SK-N-SH (cell line): ENCODE data around the gene RPAP2. TPM values are rescaled to one million over a fixed set of nuclear protein-coding genes. Genes with fewer than 3 reads are reported as not detected.

Experiments used
- CTCF ChIA-PET: fragments of 300-600, 350-600 bp; formaldehyde crosslinking; extraction: SDS; loops from one replicate; lab custom pipeline; 2021; lab: Yijun Ruan, JAX
- POLR2A ChIA-PET: fragments of 350-600 bp; sonication (Branson Sonifier 250); formaldehyde crosslinking; extraction: SDS; loops from one replicate; lab custom pipeline; 2020; ENCODE audit warnings: antibody characterized with exemption, inconsistent platforms; lab: Yijun Ruan, JAX
- DNase-seq: peaks from one replicate; pipeline ENCODE4 v3.0.0; 2012
- H2AFZ ChIP-seq: fragments of 200-600 bp; sonication (generic); 2 replicates; pipeline ENCODE4 v1.8.1; 2016; ENCODE audit warnings: antibody characterized with exemption, mild to moderate bottlenecking, low read depth
- H3F3A ChIP-seq: fragments of 200-600 bp; sonication (generic); replicated peaks from 2 replicates; pipeline ENCODE3; 2016; ENCODE audit warnings: antibody characterized with exemption, mild to moderate bottlenecking; ENCODE audit not compliant: insufficient read depth
- H3K27ac ChIP-seq, 2 experiments: fragments of 200-500 bp in 1 of 2; fragments of 200-600 bp in 1 of 2; sonication (Bioruptor generic) in 1 of 2; sonication (generic), shearing (Covaris generic) in 1 of 2; 2 replicates each; pipeline versions ENCODE4 v1.5.1 to v1.6.1; 2014 to 2016; ENCODE audit warnings: low read depth in 2 of 2, inconsistent platforms in 1 of 2, low read length in 1 of 2, mild to moderate bottlenecking in 1 of 2, mixed read lengths in 1 of 2
- H3K27me3 ChIP-seq: fragments of 200-600 bp; sonication (generic), shearing (Covaris generic); 2 replicates; pipeline ENCODE4 v1.6.1; 2016; ENCODE audit warnings: mixed run types; ENCODE audit not compliant: insufficient read depth
- H3K36me3 ChIP-seq, 2 experiments: fragments of 200-500 bp in 1 of 2; fragments of 200-600 bp in 1 of 2; sonication (Bioruptor generic) in 1 of 2; sonication (generic) in 1 of 2; replicated peaks in 1 of 2; 2 replicates each; pipeline versions ENCODE3 to v1.5.1; 2014 to 2016; ENCODE audit warnings: low read length in 1 of 2, mild to moderate bottlenecking in 1 of 2; ENCODE audit not compliant: insufficient read depth in 2 of 2, control insufficient read depth in 1 of 2
- H3K4me1 ChIP-seq, 2 experiments: fragments of 200-500 bp in 1 of 2; fragments of 200-600 bp in 1 of 2; sonication (Bioruptor generic) in 1 of 2; sonication (generic), shearing (Covaris generic) in 1 of 2; 2 replicates each; pipeline versions ENCODE4 v1.5.1 to v1.6.1; 2014 to 2016; ENCODE audit warnings: low read depth in 1 of 2, low read length in 1 of 2, mixed run types in 1 of 2; ENCODE audit not compliant: insufficient read depth in 2 of 2, control insufficient read depth in 1 of 2
- H3K4me2 ChIP-seq: fragments of 200-600 bp; sonication (generic), shearing (Covaris generic); 2 replicates; pipeline ENCODE4 v1.6.1; 2017; ENCODE audit warnings: mixed run types
- H3K4me3 ChIP-seq, 2 experiments: fragments of 200-500 bp in 1 of 2; fragments of 200-600 bp in 1 of 2; sonication (Bioruptor generic) in 1 of 2; sonication (generic), shearing (Covaris generic) in 1 of 2; 2 replicates each; pipeline versions ENCODE4 v1.5.1 to v1.8.1; 2014 to 2016; ENCODE audit warnings: low read depth in 2 of 2, inconsistent platforms in 1 of 2, low read length in 1 of 2, mild to moderate bottlenecking in 1 of 2, mixed read lengths in 1 of 2, moderate library complexity in 1 of 2
- H3K79me2 ChIP-seq: fragments of 200-600 bp; sonication (generic); 2 replicates; pipeline ENCODE4 v1.8.1; 2017; ENCODE audit warnings: mild to moderate bottlenecking; ENCODE audit not compliant: insufficient read depth
- H3K9ac ChIP-seq: fragments of 200-600 bp; sonication (generic); 2 replicates; pipeline ENCODE4 v1.6.1; 2017; ENCODE audit warnings: mixed run types
- H3K9me2 ChIP-seq: fragments of 200-600 bp; sonication (generic); 2 replicates; pipeline ENCODE4 v1.6.1; 2017; ENCODE audit warnings: mixed run types
- H3K9me3 ChIP-seq: fragments of 200-600 bp; sonication (generic); 2 replicates; pipeline ENCODE4 v1.6.1; 2017; ENCODE audit warnings: mixed run types, mild to moderate bottlenecking, moderate library complexity
- H4K20me1 ChIP-seq: fragments of 200-600 bp; sonication (generic); 2 replicates; pipeline ENCODE4 v1.6.1; 2017; ENCODE audit warnings: mild to moderate bottlenecking, mixed run types; ENCODE audit not compliant: insufficient read depth
- GABPA ChIP-seq: IDR thresholded peaks from 2 replicates; pipeline ENCODE4 v1.4.0; 2012; ENCODE audit warnings: low read depth, mild to moderate bottlenecking
- JUND ChIP-seq: IDR thresholded peaks from 2 replicates; pipeline ENCODE4 v1.4.0; 2012
- MAX ChIP-seq: IDR thresholded peaks from 2 replicates; pipeline ENCODE4 v1.4.0; 2012; ENCODE audit warnings: low read depth
- MXI1 ChIP-seq: IDR thresholded peaks from 2 replicates; pipeline ENCODE4 v1.6.1; 2012; ENCODE audit warnings: mild to moderate bottlenecking, low read depth, low read length, improper control_type of control experiment
- PBX3 ChIP-seq: IDR thresholded peaks from 2 replicates; pipeline ENCODE4; 2012
- POLR2AphosphoS5 ChIP-seq: IDR thresholded peaks from 2 replicates; pipeline ENCODE4 v1.6.1; 2012; ENCODE audit warnings: low read depth, low read length
- RAD21 ChIP-seq: IDR thresholded peaks from 2 replicates; pipeline ENCODE4 v1.6.1; 2012; ENCODE audit warnings: mild to moderate bottlenecking, low read length
- TCF12 ChIP-seq: IDR thresholded peaks from 2 replicates; pipeline ENCODE4 v1.4.0; 2012
- USF2 ChIP-seq: fragments of 150-350 bp; IDR thresholded peaks from 2 replicates; pipeline ENCODE4 v1.6.1; 2017; ENCODE audit warnings: antibody characterized with exemption, low read length, low read depth, borderline replicate concordance
- YY1 ChIP-seq: IDR thresholded peaks from 2 replicates; pipeline ENCODE4 v1.4.0; 2012; ENCODE audit warnings: low read depth, mild to moderate bottlenecking
- WGBS: methylation state at CpG from one replicate; pipeline ENCODE4 v1.1.6; 2017; ENCODE audit warnings: low lambda C conversion rate; 5-methylcytosine and 5-hydroxymethylcytosine counted together
- polyA plus RNA-seq, 3 experiments: library from polyadenylated mRNA; depleted of rRNA; stranded (reverse); fragments of >200 nt; gene quantifications; 2 replicates each; pipeline ENCODE4 v1.2.3, GENCODE V29; 2012

Gene RPAP2
- polyA plus RNA-seq, 1 of the 3 experiments (the other 2 are of a cell fraction): 3.4 TPM

- POLR2A ChIA-PET: no interaction called here
- CTCF ChIA-PET: interaction anchor here (1.0 kb wide), 1 partner anchor 8 kb away, joined by 3 read pairs; no protein-coding TSS in a partner anchor
- 83% methylated on average over 3 of the region's 3 CpGs for WGBS
Observed at GRCh38 chr1:92343061-92343460, 44.2 kb downstream of the RPAP2 start.

GRCh38 chr1:92346866-92347640, 48.2 kb downstream of the RPAP2 start:
- Histone ChIP-seq H3K9me3 (no peaks in the 10 kb centered on the region), H3K9ac (no peak overlapping the region), H3K36me3 (peaks cover 47 to 69% of the 10 kb centered on the region in 2 experiments), H3K27me3 (no peaks in the 10 kb centered on the region), H4K20me1 (no peaks in the 10 kb centered on the region), H3K4me1 (no peaks in the 10 kb centered on the region), H2AFZ (no peak overlapping the region), H3K27ac (no peak overlapping the region), H3K9me2 (no peaks in the 10 kb centered on the region), H3K4me3 (no peak overlapping the region), H3F3A (no peaks in the 10 kb centered on the region), H3K4me2 (no peak overlapping the region), H3K79me2 (no peaks in the 10 kb centered on the region)
- TF ChIP-seq TCF12: no peak
- CTCF ChIA-PET: no interaction called here
- POLR2A ChIA-PET: no interaction called here
- WGBS: 88% methylated on average over 1 of the region's 1 CpG
- no peak for DNase-seq

More at GRCh38 chr1:92343061-92343460, 44.2 kb downstream of the RPAP2 start:
- TF ChIP-seq PBX3: no peak
- TF ChIP-seq RAD21: no peak
- no peak for TF ChIP-seq YY1
- no peak for TF ChIP-seq POLR2AphosphoS5
- TF ChIP-seq USF2: no peak
- TF ChIP-seq MXI1: no peak
- no peak for TF ChIP-seq GABPA
- TF ChIP-seq JUND: no peak
- TF ChIP-seq MAX: no peak
- Histone ChIP-seq H3K4me3 (no peak overlapping the region), H3K9ac (no peak overlapping the region), H3K79me2 (no peaks in the 10 kb centered on the region), H3F3A (no peaks in the 10 kb centered on the region), H3K4me2 (no peak overlapping the region), H3K9me2 (no peaks in the 10 kb centered on the region), H3K27ac (no peak overlapping the region), H3K9me3 (no peaks in the 10 kb centered on the region), H3K27me3 (no peaks in the 10 kb centered on the region), H2AFZ (no peak overlapping the region), H4K20me1 (no peaks in the 10 kb centered on the region), H3K4me1 (no peaks in the 10 kb centered on the region), H3K36me3 (peaks cover 35 to 42% of the 10 kb centered on the region in 2 experiments)
- no peak for DNase-seq
